ENCODE results near the gene PRKCZ.

The PRKCZ gene

GRCh38 chr1:2049718-2050431 is at the start of gene PRKCZ:
Gene PRKCZ (plus strand): TSS chr1:2050411. CDS start chr1:2050631, 220 bp downstream.
- DNase-seq = no peak

- DNase-seq = no peak
Measured at GRCh38 chr1:2000432-2000831, 49.8 kb upstream of the PRKCZ start.

- DNase-seq = no peak
Measured at GRCh38 chr1:2000850-2001249, 49.4 kb upstream of the PRKCZ start.

GRCh38 chr1:2001773-2002411 is 48.3 kb upstream of the PRKCZ start:
- DNase-seq = no peak

- no peak for DNase-seq
Measured at GRCh38 chr1:2003541-2004131, 46.6 kb upstream of the PRKCZ start, which contains the start of gene CFAP74. Gene CFAP74 (minus strand): TSS chr1:2003786. CDS start chr1:1990956, 12,830 bp downstream.

GRCh38 chr1:2004856-2005255 is 45.4 kb upstream of the PRKCZ start:
- no peak for DNase-seq

- DNase-seq = no peak
Measured at GRCh38 chr1:2009101-2010053, 40.8 kb upstream of the PRKCZ start.

GRCh38 chr1:2014181-2014580 is 36.0 kb upstream of the PRKCZ start:
- DNase-seq = no peak

GRCh38 chr1:2014741-2015735 is 35.2 kb upstream of the PRKCZ start:
- no peak for DNase-seq

- DNase-seq = no peak
Measured at GRCh38 chr1:2016123-2016522, 34.1 kb upstream of the PRKCZ start.

GRCh38 chr1:2018217-2019171 is 31.7 kb upstream of the PRKCZ start:
- DNase-seq = no peak

- no peak for DNase-seq
Measured at GRCh38 chr1:2019172-2019543, 31.1 kb upstream of the PRKCZ start, which contains the start of gene GABRD. Gene GABRD (plus strand): TSS chr1:2019345. CDS start chr1:2019424, 79 bp downstream.

GRCh38 chr1:2019571-2020309 is 30.5 kb upstream of the PRKCZ start:
- no peak for DNase-seq

GRCh38 chr1:2020310-2020655 is 29.9 kb upstream of the PRKCZ start:
- DNase-seq = no peak

- DNase-seq = no peak
Measured at GRCh38 chr1:2021550-2021949, 28.7 kb upstream of the PRKCZ start.

GRCh38 chr1:2022063-2022770 is 28.0 kb upstream of the PRKCZ start:
- no peak for DNase-seq

- no peak for DNase-seq
Measured at GRCh38 chr1:2023187-2023586, 27.0 kb upstream of the PRKCZ start.

GRCh38 chr1:2024451-2024850 is 25.8 kb upstream of the PRKCZ start:
- DNase-seq = no peak

- DNase-seq = no peak
Measured at GRCh38 chr1:2024887-2025286, 25.3 kb upstream of the PRKCZ start.

Measured in NCI-H446 treated with DMSO at 0.1 percent for 48 hours (cell line).